ENCODE results near the gene MRPL45.

- no peak for TF ChIP-seq EHMT2 (IDR thresholded peaks at IDR 0.05)
- TF ChIP-seq ARID4B (CRISPR knock-in tag; IDR thresholded peaks at IDR 0.05): no peak
These were observed 39.9 kb downstream of the MRPL45 start for GRCh38 chr17:38336838-38337237.

All from K562 (cell line).